Medulla oblongata (tissue), 1 donor: ENCODE measurements around the gene DTD1.

Experiments
- DNase-seq: peaks from one replicate; pipeline ENCODE4 v3.0.0-alpha.2; 2015; ENCODE audit errors: extremely low spot score

Gene DTD1

GRCh38 chr20:18662279-18663040, 74.6 kb downstream of the DTD1 start:
- no peak for DNase-seq

GRCh38 chr20:18663932-18664331, 76.1 kb downstream of the DTD1 start:
- no peak for DNase-seq

- no peak for DNase-seq
Observed at GRCh38 chr20:18665135-18665534, 77.3 kb downstream of the DTD1 start.

GRCh38 chr20:18666803-18667415, 79.1 kb downstream of the DTD1 start:
- DNase-seq = no peak

- no peak for DNase-seq
Observed at GRCh38 chr20:18669241-18670019, 81.6 kb downstream of the DTD1 start.

- no peak for DNase-seq
Observed at GRCh38 chr20:18671203-18671710, 83.4 kb downstream of the DTD1 start.

GRCh38 chr20:18672834-18673233, 85.0 kb downstream of the DTD1 start:
- DNase-seq = no peak

- no peak for DNase-seq
Observed at GRCh38 chr20:18676396-18676795, 88.5 kb downstream of the DTD1 start.

GRCh38 chr20:18677126-18677525, 89.3 kb downstream of the DTD1 start:
- DNase-seq = no peak

- DNase-seq = peak; percentile 58
Observed at GRCh38 chr20:18678549-18679419, 90.9 kb downstream of the DTD1 start.

GRCh38 chr20:18683839-18684238, 96.0 kb downstream of the DTD1 start:
- no peak for DNase-seq

GRCh38 chr20:18684775-18685174, 96.9 kb downstream of the DTD1 start:
- no peak for DNase-seq

- DNase-seq = no peak
Observed at GRCh38 chr20:18685406-18685805, 97.6 kb downstream of the DTD1 start.

- no peak for DNase-seq
Observed at GRCh38 chr20:18686696-18687095, 98.8 kb downstream of the DTD1 start.

GRCh38 chr20:18688676-18689075, 100.8 kb downstream of the DTD1 start:
- DNase-seq = no peak

GRCh38 chr20:18689557-18689956, 101.7 kb downstream of the DTD1 start:
- no peak for DNase-seq

GRCh38 chr20:18692447-18692846, 104.6 kb downstream of the DTD1 start:
- no peak for DNase-seq

- DNase-seq = no peak
Observed at GRCh38 chr20:18694071-18694470, 106.2 kb downstream of the DTD1 start.

GRCh38 chr20:18695175-18695574, 107.3 kb downstream of the DTD1 start:
- DNase-seq = no peak

- DNase-seq = no peak
Observed at GRCh38 chr20:18698735-18699380, 111.0 kb downstream of the DTD1 start.

GRCh38 chr20:18701969-18702368, 114.1 kb downstream of the DTD1 start:
- no peak for DNase-seq
